ENCODE data around the gene TMEM222.

- TF ChIP-seq MAX (IDR thresholded peaks at IDR 0.05; ENCODE audit: low read depth, low read length), result no peak
- no peak for TF ChIP-seq CTCF (IDR thresholded peaks at IDR 0.05; ENCODE audit: low read depth, low read length)
- TF ChIP-seq MYC (IDR thresholded peaks at IDR 0.05; ENCODE audit: low read depth, low read length), result no peak
Measured at GRCh38 chr1:27292106-27292505, 29.9 kb upstream of the TMEM222 start.
